Suprapubic skin (tissue), 3 donors: ENCODE data around the gene SLX1A.

ENCODE experiments used
- POLR2A ChIP-seq, 2 donors: fragments of 450-650 bp; IDR thresholded peaks; one replicate each; pipeline ENCODE4 v1.6.1; 2017; ENCODE audit warnings: antibody characterized with exemption in 2 of 2, mild to moderate bottlenecking in 2 of 2, moderate library complexity in 2 of 2
- TF ChIP-seq, protein P1 (sequence below), 2 donors: fragments of 200-600 bp in 1 of 2; fragments of 450-650 bp in 1 of 2; sonication (generic) in 1 of 2; IDR thresholded peaks; one replicate each; pipeline ENCODE4 v1.5.1; 2016 to 2019; ENCODE audit warnings: antibody characterized with exemption in 2 of 2, mild to moderate bottlenecking in 1 of 2, moderate library complexity in 1 of 2

- TF ChIP-seq, protein P1, sequence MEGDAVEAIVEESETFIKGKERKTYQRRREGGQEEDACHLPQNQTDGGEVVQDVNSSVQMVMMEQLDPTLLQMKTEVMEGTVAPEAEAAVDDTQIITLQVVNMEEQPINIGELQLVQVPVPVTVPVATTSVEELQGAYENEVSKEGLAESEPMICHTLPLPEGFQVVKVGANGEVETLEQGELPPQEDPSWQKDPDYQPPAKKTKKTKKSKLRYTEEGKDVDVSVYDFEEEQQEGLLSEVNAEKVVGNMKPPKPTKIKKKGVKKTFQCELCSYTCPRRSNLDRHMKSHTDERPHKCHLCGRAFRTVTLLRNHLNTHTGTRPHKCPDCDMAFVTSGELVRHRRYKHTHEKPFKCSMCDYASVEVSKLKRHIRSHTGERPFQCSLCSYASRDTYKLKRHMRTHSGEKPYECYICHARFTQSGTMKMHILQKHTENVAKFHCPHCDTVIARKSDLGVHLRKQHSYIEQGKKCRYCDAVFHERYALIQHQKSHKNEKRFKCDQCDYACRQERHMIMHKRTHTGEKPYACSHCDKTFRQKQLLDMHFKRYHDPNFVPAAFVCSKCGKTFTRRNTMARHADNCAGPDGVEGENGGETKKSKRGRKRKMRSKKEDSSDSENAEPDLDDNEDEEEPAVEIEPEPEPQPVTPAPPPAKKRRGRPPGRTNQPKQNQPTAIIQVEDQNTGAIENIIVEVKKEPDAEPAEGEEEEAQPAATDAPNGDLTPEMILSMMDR (IDR thresholded peaks at IDR 0.05): no peak
- no peak for TF ChIP-seq POLR2A (IDR thresholded peaks at IDR 0.05)
Observed at GRCh38 chr16:30185683-30186421, 7.8 kb upstream of the SLX1A start.
